BLaER1 (cell line): ENCODE data around the gene CCT2.

Experiments
- H3K27ac ChIP-seq: shearing (Covaris generic); formaldehyde crosslinking; 2 replicates; pipeline ENCODE4 v1.8.1; 2022
- H3K27me3 ChIP-seq: shearing (Covaris generic); formaldehyde crosslinking; 2 replicates; pipeline ENCODE4 v1.8.1; 2022
- H3K36me3 ChIP-seq: shearing (Covaris generic); formaldehyde crosslinking; 2 replicates; pipeline ENCODE4 v1.8.1; 2022
- H3K4me1 ChIP-seq: shearing (Covaris generic); formaldehyde crosslinking; 2 replicates; pipeline ENCODE4 v1.8.1; 2022
- H3K4me2 ChIP-seq: shearing (Covaris generic); formaldehyde crosslinking; 2 replicates; pipeline ENCODE4 v1.8.1; 2022
- H3K4me3 ChIP-seq: shearing (Covaris generic); formaldehyde crosslinking; 2 replicates; pipeline ENCODE4 v1.8.1; 2022
- H3K9ac ChIP-seq: shearing (Covaris generic); formaldehyde crosslinking; 2 replicates; pipeline ENCODE4 v1.8.1; 2022
- H3K9me3 ChIP-seq: shearing (Covaris generic); formaldehyde crosslinking; 2 replicates; pipeline ENCODE4 v1.8.1; 2022
- H4K20me1 ChIP-seq: shearing (Covaris generic); formaldehyde crosslinking; 2 replicates; pipeline ENCODE4 v1.8.1; 2022
- Cebpa-rat ChIP-seq: shearing (Covaris generic); IDR thresholded peaks from 2 replicates; pipeline ENCODE4 v1.8.1; 2022

CCT2 gene

GRCh38 chr12:69630191-69630590 is 44.9 kb downstream of the CCT2 start:
- Histone ChIP-seq H3K4me2 (no peak overlapping the region), H3K9ac (no peak overlapping the region), H3K27me3 (no peaks in the 10 kb centered on the region), H3K4me3 (no peak overlapping the region), H3K27ac (no peak overlapping the region), H3K4me1 (no peaks in the 10 kb centered on the region), H3K36me3 (no peaks in the 10 kb centered on the region), H4K20me1 (no peaks in the 10 kb centered on the region), H3K9me3 (peaks cover 4% of the 10 kb centered on the region; the same call in 1 of the 2 replicates)
- no peak for TF ChIP-seq Cebpa-rat

- H4K20me1 ChIP-seq: no peaks in the 10 kb centered on the region
- no peak for TF ChIP-seq Cebpa-rat
Observed at GRCh38 chr12:69633061-69633460, 47.8 kb downstream of the CCT2 start.

GRCh38 chr12:69639400-69640016 is 54.2 kb downstream of the CCT2 start:
- no peaks in the 10 kb centered on the region for H3K9me3 ChIP-seq
- no peak overlapping the region for H3K4me2 ChIP-seq
- no peaks in the 10 kb centered on the region for H3K4me1 ChIP-seq
- no peak overlapping the region for H3K27ac ChIP-seq
- H3K27me3 ChIP-seq: no peaks in the 10 kb centered on the region
- H3K9ac ChIP-seq: no peak overlapping the region
- TF ChIP-seq Cebpa-rat: no peak
- H3K36me3 ChIP-seq: no peaks in the 10 kb centered on the region
- no peak overlapping the region for H3K4me3 ChIP-seq
- H4K20me1 ChIP-seq: no peaks in the 10 kb centered on the region

More at GRCh38 chr12:69633061-69633460, 47.8 kb downstream of the CCT2 start:
- Histone ChIP-seq H3K9ac (no peak overlapping the region), H3K4me2 (no peak overlapping the region), H3K4me1 (no peaks in the 10 kb centered on the region), H3K4me3 (no peak overlapping the region), H3K9me3 (peaks cover 4% of the 10 kb centered on the region; the same call in 1 of the 2 replicates), H3K27ac (no peak overlapping the region), H3K36me3 (no peaks in the 10 kb centered on the region), H3K27me3 (no peaks in the 10 kb centered on the region)

GRCh38 chr12:69641546-69641945 is 56.3 kb downstream of the CCT2 start:
- no peaks in the 10 kb centered on the region for H4K20me1 ChIP-seq
- no peak overlapping the region for H3K4me3 ChIP-seq
- H3K4me2 ChIP-seq: no peak overlapping the region
- H3K9me3 ChIP-seq: no peaks in the 10 kb centered on the region
- H3K9ac ChIP-seq: no peak overlapping the region
- no peaks in the 10 kb centered on the region for H3K27me3 ChIP-seq
- no peak for TF ChIP-seq Cebpa-rat
- H3K27ac ChIP-seq: no peak overlapping the region
- peaks cover 4% of the 10 kb centered on the region; the same call in 1 of the 2 replicates for H3K4me1 ChIP-seq
- no peaks in the 10 kb centered on the region for H3K36me3 ChIP-seq

- H3K4me2 ChIP-seq: no peak overlapping the region
- no peaks in the 10 kb centered on the region for H3K27me3 ChIP-seq
- no peak overlapping the region for H3K27ac ChIP-seq
- H3K36me3 ChIP-seq: no peaks in the 10 kb centered on the region
- TF ChIP-seq Cebpa-rat: no peak
- H3K4me1 ChIP-seq: peaks cover 9% of the 10 kb centered on the region; the same call in 1 of the 2 replicates
- H4K20me1 ChIP-seq: no peaks in the 10 kb centered on the region
- H3K9ac ChIP-seq: no peak overlapping the region
- H3K4me3 ChIP-seq: no peak overlapping the region
- H3K9me3 ChIP-seq: no peaks in the 10 kb centered on the region
Observed at GRCh38 chr12:69642531-69642930, 57.3 kb downstream of the CCT2 start.

- Histone ChIP-seq H3K4me1 (peaks cover 9% of the 10 kb centered on the region; the same call in 1 of the 2 replicates), H3K27me3 (no peaks in the 10 kb centered on the region), H3K4me2 (no peak overlapping the region), H3K9ac (no peak overlapping the region), H3K9me3 (no peaks in the 10 kb centered on the region), H3K36me3 (no peaks in the 10 kb centered on the region), H4K20me1 (no peaks in the 10 kb centered on the region), H3K4me3 (no peak overlapping the region), H3K27ac (no peak overlapping the region)
- no peak for TF ChIP-seq Cebpa-rat
Observed at GRCh38 chr12:69644511-69644910, 59.3 kb downstream of the CCT2 start.

- no peak for TF ChIP-seq Cebpa-rat
- no peaks in the 10 kb centered on the region for H3K27me3 ChIP-seq
- H4K20me1 ChIP-seq: no peaks in the 10 kb centered on the region
- H3K4me3 ChIP-seq: no peak overlapping the region
- no peak overlapping the region for H3K9ac ChIP-seq
- H3K4me1 ChIP-seq: peaks cover 9% of the 10 kb centered on the region; the same call in 1 of the 2 replicates
- H3K4me2 ChIP-seq: no peak overlapping the region
- no peak overlapping the region for H3K27ac ChIP-seq
- H3K36me3 ChIP-seq: no peaks in the 10 kb centered on the region
- H3K9me3 ChIP-seq: no peaks in the 10 kb centered on the region
Observed at GRCh38 chr12:69645031-69645430, 59.8 kb downstream of the CCT2 start.

- H3K4me2 ChIP-seq: no peak overlapping the region
- no peaks in the 10 kb centered on the region for H3K36me3 ChIP-seq
- TF ChIP-seq Cebpa-rat: no peak
- H3K4me3 ChIP-seq: no peak overlapping the region
- H3K9me3 ChIP-seq: no peaks in the 10 kb centered on the region
- peaks cover 9% of the 10 kb centered on the region; the same call in 1 of the 2 replicates for H3K4me1 ChIP-seq
- no peak overlapping the region for H3K27ac ChIP-seq
- no peaks in the 10 kb centered on the region for H3K27me3 ChIP-seq
- no peak overlapping the region for H3K9ac ChIP-seq
- H4K20me1 ChIP-seq: no peaks in the 10 kb centered on the region
Observed at GRCh38 chr12:69647178-69647577, 61.9 kb downstream of the CCT2 start.

- Histone ChIP-seq H3K36me3 (no peaks in the 10 kb centered on the region), H3K4me2 (no peak overlapping the region), H3K27me3 (no peaks in the 10 kb centered on the region), H3K27ac (no peak overlapping the region), H4K20me1 (no peaks in the 10 kb centered on the region), H3K4me1 (peaks cover 9% of the 10 kb centered on the region; the same call in 1 of the 2 replicates), H3K9me3 (no peaks in the 10 kb centered on the region), H3K4me3 (no peak overlapping the region), H3K9ac (no peak overlapping the region)
- no peak for TF ChIP-seq Cebpa-rat
Observed at GRCh38 chr12:69648476-69648875, 63.2 kb downstream of the CCT2 start.

- Histone ChIP-seq H3K4me3 (no peak overlapping the region), H3K36me3 (no peaks in the 10 kb centered on the region)
Observed at GRCh38 chr12:69649529-69649928, 64.3 kb downstream of the CCT2 start.

More at GRCh38 chr12:69649529-69649928, 64.3 kb downstream of the CCT2 start:
- no peaks in the 10 kb centered on the region for H3K9me3 ChIP-seq
- H3K4me1 ChIP-seq: peaks cover 9% of the 10 kb centered on the region; the same call in 1 of the 2 replicates
- H3K4me2 ChIP-seq: no peak overlapping the region
- no peak for TF ChIP-seq Cebpa-rat
- H3K27ac ChIP-seq: no peak overlapping the region
- H4K20me1 ChIP-seq: no peaks in the 10 kb centered on the region
- H3K9ac ChIP-seq: no peak overlapping the region
- no peaks in the 10 kb centered on the region for H3K27me3 ChIP-seq
